Neural cell (in vitro differentiated cells): ENCODE measurements around the gene PARD6G. TPM values are rescaled to one million over a fixed set of nuclear protein-coding genes. Genes with fewer than 3 reads are reported as not detected.

ENCODE experiments used
- H2AFZ ChIP-seq: fragments of 200-600, 300-800 bp; sonication (generic), shearing (Covaris generic); 2 replicates; pipeline ENCODE4 v1.6.0; 2014; ENCODE audit warnings: low read depth, mild to moderate bottlenecking, antibody characterized with exemption, low read length, moderate library complexity
- H3F3A ChIP-seq: fragments of 200-600 bp; shearing (Covaris generic); 2 replicates; pipeline ENCODE4 v1.6.1; 2016; ENCODE audit warnings: mild to moderate bottlenecking, moderate library complexity, mixed read lengths, antibody characterized with exemption, low read length; ENCODE audit not compliant: insufficient read depth, poor library complexity, severe bottlenecking
- H3K27ac ChIP-seq: fragments of 200-600, 300-800 bp; sonication (generic), shearing (Covaris generic); 2 replicates; pipeline ENCODE4 v1.5.1; 2014; ENCODE audit warnings: mild to moderate bottlenecking, low read length, moderate library complexity
- H3K27me3 ChIP-seq: fragments of 300-800, 200-600 bp; sonication (generic), shearing (Covaris generic); 2 replicates; pipeline ENCODE4 v1.6.0; 2014; ENCODE audit warnings: mild to moderate bottlenecking, low read depth, low read length, moderate library complexity; ENCODE audit not compliant: insufficient read depth
- H3K36me3 ChIP-seq: fragments of 300-800, 200-600 bp; sonication (generic), shearing (Covaris generic); 2 replicates; pipeline ENCODE4 v1.5.1; 2014; ENCODE audit warnings: mild to moderate bottlenecking, antibody characterized with exemption, low read length, moderate library complexity; ENCODE audit not compliant: insufficient read depth
- H3K4me2 ChIP-seq: fragments of 300-800, 200-600 bp; sonication (generic), shearing (Covaris generic); 2 replicates; pipeline ENCODE4 v1.6.0; 2014; ENCODE audit warnings: mild to moderate bottlenecking, low read length
- H3K4me3 ChIP-seq: fragments of 300-800, 200-600 bp; sonication (generic), shearing (Covaris generic); 2 replicates; pipeline ENCODE4 v1.5.1; 2014; ENCODE audit warnings: mild to moderate bottlenecking, low read length, moderate library complexity
- H3K79me2 ChIP-seq: fragments of 200-600 bp; shearing (Covaris generic); replicated peaks from 2 replicates; pipeline ENCODE4 v1.6.0; 2014; ENCODE audit warnings: mild to moderate bottlenecking, low read length, moderate library complexity; ENCODE audit not compliant: insufficient read depth
- H3K9ac ChIP-seq: fragments of 300-800, 200-600 bp; sonication (generic), shearing (Covaris generic); 2 replicates; pipeline ENCODE4 v1.6.1; 2016; ENCODE audit warnings: mild to moderate bottlenecking, low read length, mixed read lengths
- H3K9me2 ChIP-seq: fragments of 200-600 bp; shearing (Covaris generic); 2 replicates; pipeline ENCODE4 v1.6.1; 2016; ENCODE audit warnings: mild to moderate bottlenecking, low read length, mixed read lengths; ENCODE audit not compliant: insufficient read depth
- H3K9me3 ChIP-seq: fragments of 200-600, 300-800 bp; sonication (generic), shearing (Covaris generic); 2 replicates; pipeline ENCODE4 v1.6.1; 2016; ENCODE audit warnings: mild to moderate bottlenecking, mixed run types, low read length, moderate library complexity, mixed read lengths
- H4K20me1 ChIP-seq: fragments of 200-600 bp; shearing (Covaris generic); 2 replicates; pipeline ENCODE4 v1.6.1; 2016; ENCODE audit warnings: mild to moderate bottlenecking, mixed run types; ENCODE audit not compliant: insufficient read depth
- EP300 ChIP-seq: fragments of 450-650 bp; conservative IDR thresholded peaks from 2 replicates; pipeline ENCODE4 v1.6.1; 2014; ENCODE audit warnings: antibody characterized with exemption, mild to moderate bottlenecking, moderate library complexity; ENCODE audit not compliant: poor library complexity, severe bottlenecking
- EZH2 ChIP-seq: fragments of 200-600, 300-800 bp; shearing (Covaris generic), sonication (generic); IDR thresholded peaks from 2 replicates; pipeline ENCODE4 v1.6.1; 2014; ENCODE audit warnings: antibody characterized with exemption, low read length, borderline replicate concordance, mild to moderate bottlenecking; ENCODE audit not compliant: insufficient read depth, poor library complexity, severe bottlenecking
- MXI1 ChIP-seq: fragments of 450-650 bp; conservative IDR thresholded peaks from 2 replicates; pipeline ENCODE4 v1.6.1; 2014; ENCODE audit warnings: antibody characterized with exemption, mild to moderate bottlenecking; ENCODE audit not compliant: poor library complexity, severe bottlenecking
- POLR2AphosphoS5 ChIP-seq: IDR thresholded peaks from 2 replicates; pipeline ENCODE4 v1.6.1; 2012
- RAD21 ChIP-seq: fragments of 450-650 bp; conservative IDR thresholded peaks from 2 replicates; pipeline ENCODE4 v1.6.1; 2014; ENCODE audit warnings: antibody characterized with exemption, mild to moderate bottlenecking, moderate library complexity
- REST ChIP-seq: IDR thresholded peaks from 2 replicates; pipeline ENCODE4 v1.6.1; 2012; ENCODE audit warnings: borderline replicate concordance
- SMC3 ChIP-seq: fragments of 450-650 bp; conservative IDR thresholded peaks from 2 replicates; pipeline ENCODE4 v1.6.1; 2014; ENCODE audit warnings: antibody characterized with exemption, mild to moderate bottlenecking, moderate library complexity; ENCODE audit not compliant: poor library complexity
- TAF1 ChIP-seq: IDR thresholded peaks from 2 replicates; pipeline ENCODE4 v1.6.1; 2012; ENCODE audit warnings: low read depth
- polyA plus RNA-seq: library from polyadenylated mRNA; depleted of rRNA; stranded (reverse); fragments of >200 nt; gene quantifications from 2 replicates; pipeline ENCODE4 v1.2.3, GENCODE V29; 2014
- TF ChIP-seq, protein P1 (sequence below): fragments of 450-650 bp; IDR thresholded peaks from 2 replicates; pipeline ENCODE4 v1.5.1; 2014; ENCODE audit warnings: antibody characterized with exemption, mild to moderate bottlenecking, moderate library complexity; ENCODE audit not compliant: poor library complexity, severe bottlenecking

PARD6G gene
- polyA plus RNA-seq, 1 donor from 2014 or later, result 9.3 TPM

GRCh38 chr18:80241919-80242777 is 5.2 kb downstream of the PARD6G start:
- Histone ChIP-seq H3K9me2 (no peaks in the 10 kb centered on the region), H3K27me3 (no peaks in the 10 kb centered on the region), H3K4me3 (no peak overlapping the region), H3K79me2 (peaks cover 45% of the 10 kb centered on the region), H3K27ac (no peak overlapping the region), H3K9ac (no peak overlapping the region), H3K9me3 (no peaks in the 10 kb centered on the region), H3F3A (no peaks in the 10 kb centered on the region), H4K20me1 (no peaks in the 10 kb centered on the region), H2AFZ (no peak overlapping the region), H3K36me3 (no peaks in the 10 kb centered on the region), H3K4me2 (no peak overlapping the region)
- TF ChIP-seq TAF1, result no peak
- no peak for TF ChIP-seq POLR2AphosphoS5
- TF ChIP-seq EP300, result no peak
- TF ChIP-seq RAD21, result no peak
- TF ChIP-seq SMC3, result no peak

DNA sequence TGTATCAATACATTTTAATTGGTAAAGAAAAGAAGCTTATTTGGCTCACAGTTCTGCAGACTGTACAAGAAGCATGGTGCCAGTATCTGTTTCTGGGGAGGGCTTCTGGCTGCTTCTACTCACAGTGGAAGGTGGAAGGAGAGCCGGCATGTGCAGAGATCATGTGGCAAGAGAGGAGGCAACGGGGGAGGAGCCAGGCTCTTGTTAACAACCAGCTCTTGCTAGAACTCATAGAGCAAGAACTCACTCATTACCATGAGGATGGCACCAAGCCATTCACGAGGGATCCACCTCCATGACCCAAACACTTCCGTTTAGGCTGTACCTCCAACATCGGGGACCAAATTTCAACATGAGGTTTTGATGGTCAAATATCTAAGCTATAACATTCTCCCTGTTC is 7.5 kb downstream of the PARD6G start:
- no peak for TF ChIP-seq SMC3
- no peak for TF ChIP-seq EP300
- TF ChIP-seq RAD21, result no peak
- TF ChIP-seq POLR2AphosphoS5, result no peak
- TF ChIP-seq, protein P1, sequence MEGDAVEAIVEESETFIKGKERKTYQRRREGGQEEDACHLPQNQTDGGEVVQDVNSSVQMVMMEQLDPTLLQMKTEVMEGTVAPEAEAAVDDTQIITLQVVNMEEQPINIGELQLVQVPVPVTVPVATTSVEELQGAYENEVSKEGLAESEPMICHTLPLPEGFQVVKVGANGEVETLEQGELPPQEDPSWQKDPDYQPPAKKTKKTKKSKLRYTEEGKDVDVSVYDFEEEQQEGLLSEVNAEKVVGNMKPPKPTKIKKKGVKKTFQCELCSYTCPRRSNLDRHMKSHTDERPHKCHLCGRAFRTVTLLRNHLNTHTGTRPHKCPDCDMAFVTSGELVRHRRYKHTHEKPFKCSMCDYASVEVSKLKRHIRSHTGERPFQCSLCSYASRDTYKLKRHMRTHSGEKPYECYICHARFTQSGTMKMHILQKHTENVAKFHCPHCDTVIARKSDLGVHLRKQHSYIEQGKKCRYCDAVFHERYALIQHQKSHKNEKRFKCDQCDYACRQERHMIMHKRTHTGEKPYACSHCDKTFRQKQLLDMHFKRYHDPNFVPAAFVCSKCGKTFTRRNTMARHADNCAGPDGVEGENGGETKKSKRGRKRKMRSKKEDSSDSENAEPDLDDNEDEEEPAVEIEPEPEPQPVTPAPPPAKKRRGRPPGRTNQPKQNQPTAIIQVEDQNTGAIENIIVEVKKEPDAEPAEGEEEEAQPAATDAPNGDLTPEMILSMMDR, result no peak
- TF ChIP-seq EZH2, result no peak
- TF ChIP-seq REST, result no peak
- no peak for TF ChIP-seq TAF1
- TF ChIP-seq MXI1, result no peak
- no peak overlapping the region for H3K4me2 ChIP-seq
- no peaks in the 10 kb centered on the region for H4K20me1 ChIP-seq

More for the DNA sequence above, 7.5 kb downstream of the PARD6G start:
- Histone ChIP-seq H3F3A (no peaks in the 10 kb centered on the region), H3K4me3 (no peak overlapping the region), H3K36me3 (no peaks in the 10 kb centered on the region), H3K79me2 (peaks cover 32% of the 10 kb centered on the region), H3K9me2 (no peaks in the 10 kb centered on the region), H3K27ac (no peak overlapping the region), H3K9me3 (no peaks in the 10 kb centered on the region), H2AFZ (no peak overlapping the region), H3K9ac (no peak overlapping the region), H3K27me3 (no peaks in the 10 kb centered on the region)
